K562 (cell line): Measurements from ENCODE around the gene GOT1. TPM values are rescaled to one million over a fixed set of nuclear protein-coding genes. Genes with fewer than 3 reads are reported as not detected.
A peak's percentile ranks its signal among the peaks of the same experiment; 100 is the strongest.

ENCODE experiments used
- ATAC-seq: fragments of 200-7000 bp; cut with Tn5 transposase; 3 replicates; pipeline ENCODE4 v1.9.1; 2020; ENCODE audit warnings: moderate library complexity
- BruUV-seq: library from RNA; stranded (reverse); fragments of 400-500 nt; replicated peaks from 2 replicates; lab custom pipeline; 2021; lab: Mats Ljungman, UMichigan
- CTCF ChIA-PET: fragments of 300-600 bp; formaldehyde crosslinking; extraction: SDS; loops from one replicate; lab custom pipeline; 2021; ENCODE audit warnings: low intra/inter-chr PET ratio; lab: Yijun Ruan, JAX
- POLR2A ChIA-PET: fragments of 300-600, 350-650 bp; sonication (Branson Sonifier 250); formaldehyde crosslinking; extraction: SDS; loops from one replicate; lab custom pipeline; 2021; ENCODE audit warnings: antibody characterized with exemption, inconsistent platforms; lab: Yijun Ruan, JAX
- DNase-seq, 4 experiments: peaks; one replicate each; pipeline versions ENCODE4 v3.0.0 to v3.0.0-alpha.2; 2011 to 2018; ENCODE audit warnings: low spot score in 3 of 4, mixed read lengths in 3 of 4; ENCODE audit errors: extremely low read depth in 1 of 4
- FAIRE-seq: peaks from 2 replicates; lab custom pipeline; 2011; peaks lifted over from hg19 to GRCh38; lab: Jason Lieb, UNC
- H2AFZ ChIP-seq: 2 replicates; pipeline ENCODE4 v1.6.0; 2011; ENCODE audit warnings: low read depth, low read length, control low read depth, inconsistent platforms
- H3K27ac ChIP-seq: fragments of 200-600 bp; 3 replicates; pipeline ENCODE4 v1.8.0; 2011; ENCODE audit warnings: low read depth, mild to moderate bottlenecking, control low read depth, inconsistent platforms, low read length, moderate library complexity, mixed read lengths; ENCODE audit errors: extremely low read depth
- H3K27me3 ChIP-seq, 2 experiments: fragments of 300-600 bp in 1 of 2; 2 replicates in 1 of 2; 3 replicates in 1 of 2; pipeline versions ENCODE4 v1.6.0 to v1.8.0; 2011; ENCODE audit warnings: inconsistent platforms in 2 of 2, low read length in 2 of 2, mild to moderate bottlenecking in 1 of 2, mixed read lengths in 1 of 2, moderate library complexity in 1 of 2; ENCODE audit not compliant: control insufficient read depth in 2 of 2, insufficient read depth in 2 of 2
- H3K36me3 ChIP-seq: fragments of 300-600 bp; 3 replicates; pipeline ENCODE4 v1.8.0; 2011; ENCODE audit warnings: mild to moderate bottlenecking, low read length, inconsistent platforms; ENCODE audit not compliant: control insufficient read depth, insufficient read depth
- H3K4me1 ChIP-seq, 2 experiments: fragments of 200-600 bp in 1 of 2; replicated peaks in 1 of 2; 2 replicates in 1 of 2; 3 replicates in 1 of 2; pipeline versions ENCODE4 v1.5.1 to v1.8.0; 2011; ENCODE audit warnings: inconsistent platforms in 2 of 2, low read length in 2 of 2, mild to moderate bottlenecking in 1 of 2, mixed read lengths in 1 of 2, moderate library complexity in 1 of 2; ENCODE audit not compliant: control insufficient read depth in 2 of 2, insufficient read depth in 2 of 2
- H3K4me2 ChIP-seq: 2 replicates; pipeline ENCODE4 v1.6.1; 2011; ENCODE audit warnings: low read length, control low read depth, inconsistent platforms, mixed read lengths; ENCODE audit not compliant: insufficient read depth
- H3K4me3 ChIP-seq: fragments of 200-600 bp; sonication (generic), shearing (Covaris generic); 2 replicates; pipeline ENCODE4 v1.5.1; 2016; ENCODE audit warnings: control low read depth, inconsistent platforms
- H3K79me2 ChIP-seq: fragments of 200-600 bp; 3 replicates; pipeline ENCODE4 v1.8.0; 2011; ENCODE audit warnings: low read length, inconsistent platforms; ENCODE audit not compliant: control insufficient read depth, insufficient read depth
- H3K9ac ChIP-seq, 2 experiments: 2 replicates each; pipeline versions ENCODE4 v1.6.0 to v1.6.1; 2011; ENCODE audit warnings: low read depth in 2 of 2, low read length in 2 of 2, control low read depth in 1 of 2, inconsistent platforms in 1 of 2, mild to moderate bottlenecking in 1 of 2, mixed read lengths in 1 of 2; ENCODE audit not compliant: insufficient read depth in 1 of 2
- H3K9me1 ChIP-seq: one replicate; pipeline ENCODE4 v1.6.0; 2011; ENCODE audit warnings: inconsistent platforms, mild to moderate bottlenecking, low read length, moderate library complexity; ENCODE audit not compliant: control insufficient read depth, insufficient read depth
- H3K9me3 ChIP-seq: replicated peaks from 2 replicates; pipeline ENCODE4 v1.5.1; 2011; ENCODE audit warnings: low read depth, low read length, inconsistent platforms; ENCODE audit not compliant: control insufficient read depth, insufficient read depth
- H4K20me1 ChIP-seq: replicated peaks from 2 replicates; pipeline ENCODE4 v1.6.1; 2011; ENCODE audit warnings: low read length, inconsistent platforms, mixed read lengths; ENCODE audit not compliant: control insufficient read depth, insufficient read depth
- CEBPB ChIP-seq: fragments of 450-650 bp; IDR thresholded peaks from 2 replicates; pipeline ENCODE4 v1.6.1; 2016; ENCODE audit warnings: missing genetic modification characterization, missing compliant biosample characterization
- CEBPG ChIP-seq, 3 experiments: fragments of 200-800 bp in 1 of 3; sonication (Bioruptor generic) in 1 of 3; sonication (generic) in 1 of 3; formaldehyde crosslinking in 1 of 3; IDR thresholded peaks in 2 of 3; conservative IDR thresholded peaks in 1 of 3; 2 replicates each; pipeline versions ENCODE4 v1.6.1 to v1.8.0; 2016 to 2022; ENCODE audit warnings: missing compliant biosample characterization in 2 of 3, missing genetic modification characterization in 2 of 3, mild to moderate bottlenecking in 1 of 3, missing genetic modification reagents in 1 of 3
- FOXA1 ChIP-seq: fragments of 450-650 bp; IDR thresholded peaks from 2 replicates; pipeline ENCODE4 v1.6.1; 2016; ENCODE audit warnings: mild to moderate bottlenecking, borderline replicate concordance
- SMARCA5 ChIP-seq: fragments of 450-650 bp; IDR thresholded peaks from 2 replicates; pipeline ENCODE4 v1.6.1; 2016
- SMC3 ChIP-seq: conservative IDR thresholded peaks from 2 replicates; pipeline ENCODE4 v1.6.1; 2011; ENCODE audit warnings: low read depth, low read length, improper control_type of control experiment; ENCODE audit not compliant: insufficient read depth
- ZFP1 ChIP-seq: fragments of 450-650 bp; formaldehyde crosslinking; IDR thresholded peaks from 2 replicates; pipeline ENCODE4 v1.4.0; 2020; ENCODE audit warnings: mild to moderate bottlenecking, mixed read lengths
- ZNF444 ChIP-seq: fragments of 250-450 bp; sonication (Bioruptor Pico); IDR thresholded peaks from 2 replicates; pipeline ENCODE4 v1.4.0; 2020; ENCODE audit warnings: mild to moderate bottlenecking, moderate library complexity
- WGBS: fragments of 100-300 bp; shearing (Covaris generic); methylation state at CpG from one replicate; pipeline ENCODE4 v1.1.6; 2016; ENCODE audit warnings: low coverage, mixed read lengths; ENCODE audit not compliant: insufficient coverage; ENCODE audit errors: missing lambda C conversion rate; 5-methylcytosine and 5-hydroxymethylcytosine counted together
- in situ Hi-C: fragments of 300-500 bp; cut with MboI; formaldehyde crosslinking; loops from 4 replicates; pipeline ENCODE4 v1.15.0; 2018; ENCODE audit warnings: inconsistent platforms, mixed read lengths
- intact Hi-C: fragments of 100-400 bp; cut with micrococcal nuclease; formaldehyde crosslinking; loops from 2 replicates; pipeline ENCODE4 v1.14.2; 2022
- polyA plus RNA-seq, 8 experiments: library from polyadenylated mRNA; depleted of rRNA in 4 of 8; stranded (reverse) in 5 of 8; unstranded in 3 of 8; fragments of >200 nt; fragmentation: Nextera tagmentation in 2 of 8; fragmentation: Illumina TruSeq in 1 of 8; extraction: Ambion mirVana in 2 of 8; extraction: Trizol in 1 of 8; gene quantifications; 2 replicates each; pipeline versions ENCODE4 v1.2.1 to v1.2.3, GENCODE V29; 2011 to 2014; ENCODE audit warnings: inconsistent platforms in 1 of 8, missing spikeins in 1 of 8
- total RNA-seq, 7 experiments: library from RNA; depleted of rRNA in 6 of 7; stranded (reverse); fragments of >200 nt in 6 of 7; fragmentation: Illumina TruSeq in 2 of 7; extraction: Trizol in 2 of 7; gene quantifications; 2 replicates each; pipeline versions ENCODE4 v1.2.1 to v1.2.3, GENCODE V29; 2011 to 2021; ENCODE audit warnings: low replicate concordance in 1 of 7
- TF ChIP-seq, protein P1 (sequence below): sonication (generic); formaldehyde crosslinking; IDR thresholded peaks from 2 replicates; pipeline ENCODE4 v1.8.0; 2022; ENCODE audit warnings: missing genetic modification reagents, mild to moderate bottlenecking, borderline replicate concordance
- TF ChIP-seq, protein P2 (sequence below), 2 experiments: fragments of 450-650 bp in 1 of 2; sonication (generic) in 1 of 2; formaldehyde crosslinking in 1 of 2; IDR thresholded peaks in 1 of 2; conservative IDR thresholded peaks in 1 of 2; 2 replicates each; pipeline versions ENCODE4 v1.6.1 to v1.8.1; 2016 to 2023; ENCODE audit warnings: mild to moderate bottlenecking in 2 of 2, moderate library complexity in 2 of 2, inconsistent platforms in 1 of 2, missing genetic modification reagents in 1 of 2

Gene GOT1
- total and polyA plus RNA-seq, 9 of the 15 experiments (the other 6 are each of a cell fraction or from before 2014, with no cell fraction given) = 55.7 to 166 (median 75.4) TPM

DNA sequence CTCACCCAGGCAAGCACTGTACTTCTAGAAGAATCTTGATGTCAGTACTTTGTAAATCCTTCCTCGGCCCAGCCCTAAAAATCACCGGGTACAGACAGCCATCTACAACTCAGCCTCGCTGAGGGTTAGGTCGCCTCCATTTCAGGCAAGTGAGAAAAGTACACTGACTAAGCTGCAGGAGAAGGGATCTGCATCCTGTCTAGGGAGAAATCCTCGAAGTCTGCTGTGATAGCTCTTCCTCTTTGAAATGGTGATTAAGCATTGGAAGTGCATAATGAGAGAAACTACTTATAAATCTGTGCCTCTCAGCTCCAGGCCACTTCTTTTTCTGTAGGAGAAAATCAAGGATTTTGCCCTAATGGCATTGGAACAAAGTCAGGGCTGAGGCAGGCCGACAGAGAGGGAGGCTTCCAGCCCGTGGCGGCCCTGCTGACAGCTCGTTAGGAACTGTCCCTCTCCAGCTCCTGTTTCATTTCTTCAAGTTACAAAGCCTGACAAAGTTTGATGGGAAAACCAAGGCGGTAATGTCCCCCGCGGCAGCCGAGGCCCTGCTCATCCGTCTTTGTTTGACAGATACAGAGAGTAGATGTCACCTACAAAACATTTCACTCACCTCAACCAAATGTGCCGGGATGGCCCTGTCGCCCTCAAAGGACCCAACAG, 14.1 kb upstream of the GOT1 start (continued):
- TF ChIP-seq, protein P1, sequence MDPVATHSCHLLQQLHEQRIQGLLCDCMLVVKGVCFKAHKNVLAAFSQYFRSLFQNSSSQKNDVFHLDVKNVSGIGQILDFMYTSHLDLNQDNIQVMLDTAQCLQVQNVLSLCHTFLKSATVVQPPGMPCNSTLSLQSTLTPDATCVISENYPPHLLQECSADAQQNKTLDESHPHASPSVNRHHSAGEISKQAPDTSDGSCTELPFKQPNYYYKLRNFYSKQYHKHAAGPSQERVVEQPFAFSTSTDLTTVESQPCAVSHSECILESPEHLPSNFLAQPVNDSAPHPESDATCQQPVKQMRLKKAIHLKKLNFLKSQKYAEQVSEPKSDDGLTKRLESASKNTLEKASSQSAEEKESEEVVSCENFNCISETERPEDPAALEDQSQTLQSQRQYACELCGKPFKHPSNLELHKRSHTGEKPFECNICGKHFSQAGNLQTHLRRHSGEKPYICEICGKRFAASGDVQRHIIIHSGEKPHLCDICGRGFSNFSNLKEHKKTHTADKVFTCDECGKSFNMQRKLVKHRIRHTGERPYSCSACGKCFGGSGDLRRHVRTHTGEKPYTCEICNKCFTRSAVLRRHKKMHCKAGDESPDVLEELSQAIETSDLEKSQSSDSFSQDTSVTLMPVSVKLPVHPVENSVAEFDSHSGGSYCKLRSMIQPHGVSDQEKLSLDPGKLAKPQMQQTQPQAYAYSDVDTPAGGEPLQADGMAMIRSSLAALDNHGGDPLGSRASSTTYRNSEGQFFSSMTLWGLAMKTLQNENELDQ = no peak

DNA sequence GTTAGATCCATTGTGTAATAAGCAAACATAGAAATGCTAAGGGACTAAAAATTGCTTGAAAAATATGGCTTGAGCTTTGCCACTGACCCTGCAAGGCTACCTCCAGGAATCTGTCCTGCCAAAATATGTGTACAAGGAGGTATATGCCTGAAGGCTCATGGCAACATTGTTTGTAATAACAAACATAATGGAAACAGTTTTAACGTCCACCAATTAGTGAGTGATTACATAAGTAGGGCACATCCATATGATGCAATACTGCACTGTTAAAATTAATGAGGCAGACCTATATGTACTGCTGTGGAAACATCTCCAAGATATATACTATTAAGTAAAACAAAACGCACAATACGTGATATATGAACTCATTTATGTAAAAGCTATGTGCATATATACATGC, 13.1 kb upstream of the GOT1 start:
- ChIA-PET CTCF (no interaction called here), POLR2A (interaction anchor here (1.4 to 1.6 kb wide), 2 partner anchors 12 to 13 kb away, joined by 3 to 12 read pairs; partner anchors contain the start of gene GOT1)
- no peaks in the 10 kb centered on the region for H3K79me2 ChIP-seq
- TF ChIP-seq SMC3 = no peak
- TF ChIP-seq ZNF444 (CRISPR knock-in tag) = no peak
- TF ChIP-seq ZFP1 (CRISPR knock-in tag) = no peak
- TF ChIP-seq, protein P2, sequence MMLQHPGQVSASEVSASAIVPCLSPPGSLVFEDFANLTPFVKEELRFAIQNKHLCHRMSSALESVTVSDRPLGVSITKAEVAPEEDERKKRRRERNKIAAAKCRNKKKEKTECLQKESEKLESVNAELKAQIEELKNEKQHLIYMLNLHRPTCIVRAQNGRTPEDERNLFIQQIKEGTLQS (IDR thresholded peaks at IDR 0.05) = peak; percentile 49
- TF ChIP-seq, protein P2 (CRISPR knock-in tag; conservative IDR thresholded peaks at IDR 0.05) = no peak
- TF ChIP-seq CEBPB = peak; percentile 75
- TF ChIP-seq CEBPG (CRISPR knock-in tag; IDR thresholded peaks at IDR 0.05) = no peak
- TF ChIP-seq CEBPG (tag; conservative IDR thresholded peaks at IDR 0.05 in 1 of 2, IDR thresholded peaks at IDR 0.05 in 1 of 2) = peak; percentile 50 to 61; a peak in 3 of 4 replicates
- no peak for TF ChIP-seq SMARCA5
- TF ChIP-seq FOXA1 = no peak
- H3K27ac ChIP-seq = no peak overlapping the region
- no peak for DNase-seq
- peaks cover 0 to 7% of the 10 kb centered on the region in 2 experiments; a peak in 2 of 5 replicates for H3K27me3 ChIP-seq
- no TSS peak for BruUV-seq
- H3K9me3 ChIP-seq = no peaks in the 10 kb centered on the region
- no peaks in the 10 kb centered on the region for H3K36me3 ChIP-seq
- FAIRE-seq = no peak
- in situ Hi-C loops = loop anchor here (25.0 kb wide), 1 partner anchor 269 kb away; no protein-coding TSS in a partner anchor
- H2AFZ ChIP-seq = no peak overlapping the region
- ATAC-seq = no peak
- no peaks in the 10 kb centered on the region for H3K9me1 ChIP-seq
- H3K9ac ChIP-seq = no peak overlapping the region
- intact Hi-C loops = no loop called here
- WGBS = 2% methylated on average over 3 of the region's 3 CpGs
- H3K4me3 ChIP-seq = no peak overlapping the region
- no peaks in the 10 kb centered on the region for H4K20me1 ChIP-seq
- H3K4me2 ChIP-seq = no peak overlapping the region
- H3K4me1 ChIP-seq = no peaks in the 10 kb centered on the region
